ENCODE measurements around the gene FAM76A.

DNA sequence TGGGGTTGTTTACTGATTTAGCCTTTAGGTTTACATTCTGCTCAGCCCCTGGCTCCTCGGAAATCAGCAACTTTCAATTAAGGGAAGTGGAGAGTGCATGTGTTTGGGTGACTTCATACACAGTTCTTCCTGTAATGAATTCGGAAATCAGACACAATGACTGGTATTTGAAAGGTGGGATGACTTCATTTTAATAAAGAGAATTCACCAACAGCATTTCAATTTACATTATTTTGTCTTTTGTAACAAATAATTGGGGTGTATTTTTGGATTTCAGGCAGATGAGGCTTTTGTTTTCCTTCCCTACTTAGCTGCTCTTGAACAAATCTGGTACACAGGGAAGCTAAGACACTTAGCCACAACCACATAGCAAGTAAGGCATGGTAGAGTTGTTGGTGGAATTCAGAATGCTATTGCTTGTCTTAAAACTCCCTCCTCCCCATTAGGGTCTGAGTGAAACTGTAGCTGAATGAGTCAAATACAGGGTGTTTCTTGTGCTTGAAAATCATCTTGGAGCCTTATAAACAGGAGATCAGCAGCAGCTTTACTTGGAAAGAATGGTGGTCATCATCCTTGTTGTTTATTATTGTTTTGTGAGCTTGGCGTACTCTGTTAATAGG, 48.2 kb downstream of the FAM76A start:
- TF ChIP-seq, protein P1, sequence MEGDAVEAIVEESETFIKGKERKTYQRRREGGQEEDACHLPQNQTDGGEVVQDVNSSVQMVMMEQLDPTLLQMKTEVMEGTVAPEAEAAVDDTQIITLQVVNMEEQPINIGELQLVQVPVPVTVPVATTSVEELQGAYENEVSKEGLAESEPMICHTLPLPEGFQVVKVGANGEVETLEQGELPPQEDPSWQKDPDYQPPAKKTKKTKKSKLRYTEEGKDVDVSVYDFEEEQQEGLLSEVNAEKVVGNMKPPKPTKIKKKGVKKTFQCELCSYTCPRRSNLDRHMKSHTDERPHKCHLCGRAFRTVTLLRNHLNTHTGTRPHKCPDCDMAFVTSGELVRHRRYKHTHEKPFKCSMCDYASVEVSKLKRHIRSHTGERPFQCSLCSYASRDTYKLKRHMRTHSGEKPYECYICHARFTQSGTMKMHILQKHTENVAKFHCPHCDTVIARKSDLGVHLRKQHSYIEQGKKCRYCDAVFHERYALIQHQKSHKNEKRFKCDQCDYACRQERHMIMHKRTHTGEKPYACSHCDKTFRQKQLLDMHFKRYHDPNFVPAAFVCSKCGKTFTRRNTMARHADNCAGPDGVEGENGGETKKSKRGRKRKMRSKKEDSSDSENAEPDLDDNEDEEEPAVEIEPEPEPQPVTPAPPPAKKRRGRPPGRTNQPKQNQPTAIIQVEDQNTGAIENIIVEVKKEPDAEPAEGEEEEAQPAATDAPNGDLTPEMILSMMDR (IDR thresholded peaks at IDR 0.05): no peak
- no peak for TF ChIP-seq POLR2A (IDR thresholded peaks at IDR 0.05)

All from gastroesophageal sphincter (tissue), 3 donors.